Measurements from ENCODE around the gene CALCOCO2. TPM values are rescaled to one million over a fixed set of nuclear protein-coding genes. Genes with fewer than 3 reads are reported as not detected.

The CALCOCO2 gene
- total and polyA plus RNA-seq, 2 of the 13 experiments (the other 11 are each of a cell fraction or from before 2014, with no cell fraction given), result 72.9 to 111 TPM

DNA sequence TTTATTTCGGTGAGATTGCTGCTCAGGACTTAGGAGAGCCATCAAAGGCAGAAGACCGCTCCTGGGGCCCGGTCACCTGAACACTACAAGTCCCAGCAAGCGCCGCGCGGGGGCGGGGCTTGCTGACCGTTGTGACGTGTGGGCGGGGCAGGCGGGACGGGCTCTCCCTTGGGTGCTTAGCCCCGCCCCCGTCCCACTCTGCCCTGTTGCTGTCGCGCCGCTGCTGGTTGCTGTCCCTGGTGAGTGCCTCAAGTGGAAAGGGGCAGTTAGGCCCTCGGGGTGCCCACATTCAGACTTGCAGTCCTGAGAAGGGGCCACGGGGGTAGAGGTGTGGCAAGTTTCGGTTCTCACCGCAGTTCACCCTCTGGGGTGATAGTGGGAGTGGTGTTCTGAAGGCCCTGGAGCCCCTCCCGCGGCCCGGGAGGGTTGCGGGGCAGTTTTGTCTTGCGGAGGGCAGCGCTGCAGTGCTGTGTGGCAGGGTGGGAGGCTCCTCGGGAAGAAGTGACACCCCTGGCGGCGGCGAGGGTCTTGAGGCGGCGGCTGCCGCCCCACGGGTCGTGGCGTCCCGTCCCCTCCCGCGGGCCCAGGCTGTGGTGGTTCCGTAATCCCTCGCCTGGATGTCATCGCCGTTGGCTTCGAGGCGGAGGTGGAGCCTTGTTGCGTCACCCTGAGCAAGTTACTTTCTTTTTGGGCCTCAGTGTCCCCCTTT, at the start of gene CALCOCO2 (continued):
- peak; percentile 46; the same call in 1 of the 2 replicates for TF ChIP-seq KDM2A (CRISPR knock-in tag; IDR thresholded peaks at IDR 0.05; ENCODE audit: borderline replicate concordance, low read depth)
- peak; percentile 93 for TF ChIP-seq HCFC1 (IDR thresholded peaks at IDR 0.05; ENCODE audit: low read depth, low read length)
- TF ChIP-seq, protein P1, sequence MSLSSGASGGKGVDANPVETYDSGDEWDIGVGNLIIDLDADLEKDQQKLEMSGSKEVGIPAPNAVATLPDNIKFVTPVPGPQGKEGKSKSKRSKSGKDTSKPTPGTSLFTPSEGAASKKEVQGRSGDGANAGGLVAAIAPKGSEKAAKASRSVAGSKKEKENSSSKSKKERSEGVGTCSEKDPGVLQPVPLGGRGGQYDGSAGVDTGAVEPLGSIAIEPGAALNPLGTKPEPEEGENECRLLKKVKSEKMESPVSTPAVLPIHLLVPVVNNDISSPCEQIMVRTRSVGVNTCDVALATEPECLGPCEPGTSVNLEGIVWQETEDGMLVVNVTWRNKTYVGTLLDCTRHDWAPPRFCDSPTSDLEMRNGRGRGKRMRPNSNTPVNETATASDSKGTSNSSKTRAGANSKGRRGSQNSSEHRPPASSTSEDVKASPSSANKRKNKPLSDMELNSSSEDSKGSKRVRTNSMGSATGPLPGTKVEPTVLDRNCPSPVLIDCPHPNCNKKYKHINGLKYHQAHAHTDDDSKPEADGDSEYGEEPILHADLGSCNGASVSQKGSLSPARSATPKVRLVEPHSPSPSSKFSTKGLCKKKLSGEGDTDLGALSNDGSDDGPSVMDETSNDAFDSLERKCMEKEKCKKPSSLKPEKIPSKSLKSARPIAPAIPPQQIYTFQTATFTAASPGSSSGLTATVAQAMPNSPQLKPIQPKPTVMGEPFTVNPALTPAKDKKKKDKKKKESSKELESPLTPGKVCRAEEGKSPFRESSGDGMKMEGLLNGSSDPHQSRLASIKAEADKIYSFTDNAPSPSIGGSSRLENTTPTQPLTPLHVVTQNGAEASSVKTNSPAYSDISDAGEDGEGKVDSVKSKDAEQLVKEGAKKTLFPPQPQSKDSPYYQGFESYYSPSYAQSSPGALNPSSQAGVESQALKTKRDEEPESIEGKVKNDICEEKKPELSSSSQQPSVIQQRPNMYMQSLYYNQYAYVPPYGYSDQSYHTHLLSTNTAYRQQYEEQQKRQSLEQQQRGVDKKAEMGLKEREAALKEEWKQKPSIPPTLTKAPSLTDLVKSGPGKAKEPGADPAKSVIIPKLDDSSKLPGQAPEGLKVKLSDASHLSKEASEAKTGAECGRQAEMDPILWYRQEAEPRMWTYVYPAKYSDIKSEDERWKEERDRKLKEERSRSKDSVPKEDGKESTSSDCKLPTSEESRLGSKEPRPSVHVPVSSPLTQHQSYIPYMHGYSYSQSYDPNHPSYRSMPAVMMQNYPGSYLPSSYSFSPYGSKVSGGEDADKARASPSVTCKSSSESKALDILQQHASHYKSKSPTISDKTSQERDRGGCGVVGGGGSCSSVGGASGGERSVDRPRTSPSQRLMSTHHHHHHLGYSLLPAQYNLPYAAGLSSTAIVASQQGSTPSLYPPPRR (CRISPR knock-in tag; IDR thresholded peaks at IDR 0.05; ENCODE audit: borderline replicate concordance), result 0 out of 2 replicates have a peak, but pooled peaks have one; percentile 70
- TF ChIP-seq ZNF747 (CRISPR knock-in tag; IDR thresholded peaks at IDR 0.05; ENCODE audit: borderline replicate concordance), result peak; percentile 48; the same call in 1 of the 2 replicates
- TF ChIP-seq ZNF343 (CRISPR knock-in tag; IDR thresholded peaks at IDR 0.05), result peak; percentile 46; the same call in 1 of the 2 replicates
- TF ChIP-seq AGO1 (IDR thresholded peaks at IDR 0.05; ENCODE audit: low read depth, low read length, poor library complexity, severe bottlenecking), result peak; percentile 47
- peak; percentile 79; the same call in 1 of the 2 replicates for TF ChIP-seq ZNF510 (CRISPR knock-in tag; IDR thresholded peaks at IDR 0.05; ENCODE audit: low read depth)
- peak; percentile 93 for TF ChIP-seq ZNF883 (CRISPR knock-in tag; IDR thresholded peaks at IDR 0.05; ENCODE audit: not compliant biosample characterization)
- 0 out of 2 replicates have a peak, but pooled peaks have one; percentile 46 for TF ChIP-seq GTF3A (CRISPR knock-in tag; conservative IDR thresholded peaks at IDR 0.05)
- no peak; the same call in 1 of the 2 replicates for TF ChIP-seq ZFP37 (CRISPR knock-in tag; IDR thresholded peaks at IDR 0.05; ENCODE audit: borderline replicate concordance)
- TF ChIP-seq, protein P2, sequence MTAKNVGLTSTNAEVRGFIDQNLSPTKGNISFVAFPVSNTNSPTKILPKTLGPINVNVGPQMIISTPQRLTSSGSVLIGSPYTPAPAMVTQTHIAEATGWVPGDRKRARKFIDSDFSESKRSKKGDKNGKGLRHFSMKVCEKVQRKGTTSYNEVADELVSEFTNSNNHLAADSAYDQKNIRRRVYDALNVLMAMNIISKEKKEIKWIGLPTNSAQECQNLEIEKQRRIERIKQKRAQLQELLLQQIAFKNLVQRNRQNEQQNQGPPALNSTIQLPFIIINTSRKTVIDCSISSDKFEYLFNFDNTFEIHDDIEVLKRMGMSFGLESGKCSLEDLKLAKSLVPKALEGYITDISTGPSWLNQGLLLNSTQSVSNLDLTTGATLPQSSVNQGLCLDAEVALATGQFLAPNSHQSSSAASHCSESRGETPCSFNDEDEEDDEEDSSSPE (CRISPR knock-in tag; IDR thresholded peaks at IDR 0.05), result peak; percentile 74
- peak; percentile 36; the same call in 1 of the 2 replicates for TF ChIP-seq FOSL2 (CRISPR knock-in tag; IDR thresholded peaks at IDR 0.05)
- TF ChIP-seq ZNF569 (CRISPR knock-in tag; IDR thresholded peaks at IDR 0.05; ENCODE audit: borderline replicate concordance), result no peak
- TF ChIP-seq, protein P3, sequence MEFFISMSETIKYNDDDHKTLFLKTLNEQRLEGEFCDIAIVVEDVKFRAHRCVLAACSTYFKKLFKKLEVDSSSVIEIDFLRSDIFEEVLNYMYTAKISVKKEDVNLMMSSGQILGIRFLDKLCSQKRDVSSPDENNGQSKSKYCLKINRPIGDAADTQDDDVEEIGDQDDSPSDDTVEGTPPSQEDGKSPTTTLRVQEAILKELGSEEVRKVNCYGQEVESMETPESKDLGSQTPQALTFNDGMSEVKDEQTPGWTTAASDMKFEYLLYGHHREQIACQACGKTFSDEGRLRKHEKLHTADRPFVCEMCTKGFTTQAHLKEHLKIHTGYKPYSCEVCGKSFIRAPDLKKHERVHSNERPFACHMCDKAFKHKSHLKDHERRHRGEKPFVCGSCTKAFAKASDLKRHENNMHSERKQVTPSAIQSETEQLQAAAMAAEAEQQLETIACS (CRISPR knock-in tag; IDR thresholded peaks at IDR 0.05), result peak; percentile 4; the same call in 1 of the 2 replicates
- TF ChIP-seq ZNF143 (CRISPR knock-in tag; IDR thresholded peaks at IDR 0.05), result peak; percentile 98
- TF ChIP-seq ZNF17 (CRISPR knock-in tag; IDR thresholded peaks at IDR 0.05), result no peak
- no peak for TF ChIP-seq TMF1 (CRISPR knock-in tag; IDR thresholded peaks at IDR 0.05; ENCODE audit: low read depth)
- TF ChIP-seq ZNF317 (CRISPR knock-in tag; IDR thresholded peaks at IDR 0.05), result peak; percentile 72; the same call in 1 of the 2 replicates
- TF ChIP-seq ZNF781 (CRISPR knock-in tag; IDR thresholded peaks at IDR 0.05; ENCODE audit: borderline replicate concordance, not compliant biosample characterization), result peak; percentile 95
- TF ChIP-seq PCBP1 (IDR thresholded peaks at IDR 0.05; ENCODE audit: borderline replicate concordance, low read depth, low read length), result peak; percentile 81; the same call in 1 of the 2 replicates
- TF ChIP-seq MLLT10 (CRISPR knock-in tag; IDR thresholded peaks at IDR 0.05), result no peak
- TF ChIP-seq MAFK (conservative IDR thresholded peaks at IDR 0.05 in 1 of 2, IDR thresholded peaks at IDR 0.05 in 1 of 2; ENCODE audit: low read length in 2 of 2), result no peak
